SK-N-SH treated with all-trans-retinoic acid at 6 μM for 48 hours (cell line): ENCODE data around the gene DIDO1.

ENCODE experiments used
- ATAC-seq: fragments of 200-7000 bp; cut with Tn5 transposase; 3 replicates; pipeline ENCODE4 v1.9.1; 2020; ENCODE audit warnings: mild to moderate bottlenecking, moderate library complexity
- ARNTL ChIP-seq: fragments of 450-650 bp; formaldehyde crosslinking; IDR thresholded peaks from 2 replicates; pipeline ENCODE4 v1.5.0; 2020; ENCODE audit warnings: low read depth, mild to moderate bottlenecking, moderate library complexity, borderline replicate concordance
- CSDC2 ChIP-seq: fragments of 250-450 bp; sonication (Bioruptor Pico); IDR thresholded peaks from 2 replicates; pipeline ENCODE4 v1.5.0; 2020; ENCODE audit warnings: mild to moderate bottlenecking, moderate library complexity
- ESRRG ChIP-seq: fragments of 250-450 bp; sonication (Bioruptor Pico); IDR thresholded peaks from 2 replicates; pipeline ENCODE4 v1.6.1; 2021; ENCODE audit warnings: mild to moderate bottlenecking
- GLIS3 ChIP-seq: fragments of 250-450 bp; sonication (Bioruptor Pico); IDR thresholded peaks from 2 replicates; pipeline ENCODE4 v1.5.0; 2020; ENCODE audit warnings: mild to moderate bottlenecking, moderate library complexity
- ISL1 ChIP-seq: fragments of 250-450 bp; sonication (Bioruptor Pico); IDR thresholded peaks from 2 replicates; pipeline ENCODE4 v2.1.2; 2022; ENCODE audit warnings: mild to moderate bottlenecking, moderate library complexity
- OSR1 ChIP-seq: fragments of 250-450 bp; sonication (Bioruptor Pico); IDR thresholded peaks from 2 replicates; pipeline ENCODE4 v1.8.0; 2022; ENCODE audit warnings: moderate library complexity, mild to moderate bottlenecking, inconsistent platforms
- PPARA ChIP-seq: fragments of 250-450 bp; sonication (Bioruptor Pico); IDR thresholded peaks from 2 replicates; pipeline ENCODE4 v1.5.0; 2020; ENCODE audit warnings: mild to moderate bottlenecking, borderline replicate concordance
- RARB ChIP-seq: fragments of 250-450 bp; sonication (Bioruptor Pico); IDR thresholded peaks from 2 replicates; pipeline ENCODE4 v1.8.0; 2021; ENCODE audit warnings: mild to moderate bottlenecking, moderate library complexity
- SNAI2 ChIP-seq: fragments of 250-450 bp; sonication (Bioruptor Pico); IDR thresholded peaks from 2 replicates; pipeline ENCODE4 v1.5.0; 2020; ENCODE audit warnings: mild to moderate bottlenecking, moderate library complexity
- TCF4 ChIP-seq: fragments of 250-450 bp; sonication (Bioruptor Pico); IDR thresholded peaks from 2 replicates; pipeline ENCODE4 v1.8.0; 2021; ENCODE audit warnings: mild to moderate bottlenecking, moderate library complexity, borderline replicate concordance
- TOX ChIP-seq: fragments of 250-450 bp; sonication (Bioruptor Pico); IDR thresholded peaks from 2 replicates; pipeline ENCODE4 v1.8.0; 2021; ENCODE audit warnings: mild to moderate bottlenecking, moderate library complexity, borderline replicate concordance
- ZC3H10 ChIP-seq: fragments of 250-450 bp; sonication (Bioruptor Pico); IDR thresholded peaks from 2 replicates; pipeline ENCODE4 v1.5.1; 2021; ENCODE audit warnings: mild to moderate bottlenecking, moderate library complexity
- ZFP3 ChIP-seq: fragments of 250-450 bp; sonication (Bioruptor Pico); IDR thresholded peaks from 2 replicates; pipeline ENCODE4 v1.5.0; 2020; ENCODE audit warnings: mild to moderate bottlenecking, moderate library complexity
- ZNF565 ChIP-seq: fragments of 450-650 bp; formaldehyde crosslinking; conservative IDR thresholded peaks from 2 replicates; pipeline ENCODE4 v1.5.0; 2020; ENCODE audit warnings: low read depth, mild to moderate bottlenecking, moderate library complexity
- ZNF70 ChIP-seq: fragments of 450-650 bp; formaldehyde crosslinking; IDR thresholded peaks from 2 replicates; pipeline ENCODE4 v1.5.0; 2020; ENCODE audit warnings: mild to moderate bottlenecking, moderate library complexity
- ZNF8 ChIP-seq: fragments of 450-650 bp; formaldehyde crosslinking; IDR thresholded peaks from 2 replicates; pipeline ENCODE4 v1.5.0; 2020; ENCODE audit warnings: mild to moderate bottlenecking, moderate library complexity
- TF ChIP-seq, protein P1 (sequence below): fragments of 250-450 bp; sonication (Bioruptor Pico); IDR thresholded peaks from 2 replicates; pipeline ENCODE4 v1.5.1; 2021; ENCODE audit warnings: mild to moderate bottlenecking, moderate library complexity
- TF ChIP-seq, protein P2 (sequence below): fragments of 250-450 bp; sonication (Bioruptor Pico); IDR thresholded peaks from 2 replicates; pipeline ENCODE4 v1.5.0; 2020; ENCODE audit warnings: mild to moderate bottlenecking, moderate library complexity
- TF ChIP-seq, protein P3 (sequence below): fragments of 250-450 bp; sonication (Bioruptor Pico); IDR thresholded peaks from 2 replicates; pipeline ENCODE4 v1.5.1; 2020; ENCODE audit warnings: low read depth, mild to moderate bottlenecking, moderate library complexity

DIDO1 gene

DNA sequence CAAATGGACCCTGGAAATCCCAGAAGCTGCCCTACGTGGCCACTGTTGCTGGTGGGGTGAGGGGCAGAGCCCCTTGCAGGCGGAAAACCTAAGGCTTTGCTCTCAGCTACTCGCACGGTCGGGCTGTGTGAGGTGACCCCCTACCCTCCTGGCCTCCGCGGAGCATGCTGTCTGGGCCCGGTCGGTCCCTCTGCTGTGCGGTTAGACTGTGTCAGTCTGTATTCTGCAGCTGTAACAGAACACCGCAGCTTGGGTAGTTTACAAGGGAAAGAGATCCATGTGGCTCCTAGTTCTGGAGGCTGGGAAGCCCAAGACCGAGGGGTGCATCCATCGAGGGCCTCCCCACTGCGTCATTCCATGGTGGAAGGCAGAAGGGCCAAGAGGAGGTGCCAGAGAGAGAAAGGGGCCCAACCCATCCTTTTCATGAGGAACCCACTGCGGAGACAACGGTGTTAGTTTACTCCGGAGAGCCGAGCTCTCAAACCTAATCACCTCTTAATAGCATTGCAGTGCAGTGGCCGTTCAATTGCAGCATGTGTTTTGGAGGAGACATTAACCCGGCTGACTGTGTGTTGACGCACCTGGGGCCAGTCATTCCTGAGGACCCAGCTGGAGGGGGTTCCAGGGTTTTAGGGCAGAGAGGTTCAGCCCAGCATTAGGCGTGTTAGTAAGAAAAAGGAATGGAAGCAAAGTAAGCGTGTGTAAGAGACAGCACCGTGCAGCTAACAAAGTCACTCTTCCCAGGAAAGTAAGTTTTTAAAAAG is 91.2 kb downstream of the DIDO1 start (continued):
- TF ChIP-seq RARB (CRISPR knock-in tag) (no peak), ZNF565 (CRISPR knock-in tag) (no peak), ZNF8 (CRISPR knock-in tag) (no peak)
- TF ChIP-seq, protein P1, sequence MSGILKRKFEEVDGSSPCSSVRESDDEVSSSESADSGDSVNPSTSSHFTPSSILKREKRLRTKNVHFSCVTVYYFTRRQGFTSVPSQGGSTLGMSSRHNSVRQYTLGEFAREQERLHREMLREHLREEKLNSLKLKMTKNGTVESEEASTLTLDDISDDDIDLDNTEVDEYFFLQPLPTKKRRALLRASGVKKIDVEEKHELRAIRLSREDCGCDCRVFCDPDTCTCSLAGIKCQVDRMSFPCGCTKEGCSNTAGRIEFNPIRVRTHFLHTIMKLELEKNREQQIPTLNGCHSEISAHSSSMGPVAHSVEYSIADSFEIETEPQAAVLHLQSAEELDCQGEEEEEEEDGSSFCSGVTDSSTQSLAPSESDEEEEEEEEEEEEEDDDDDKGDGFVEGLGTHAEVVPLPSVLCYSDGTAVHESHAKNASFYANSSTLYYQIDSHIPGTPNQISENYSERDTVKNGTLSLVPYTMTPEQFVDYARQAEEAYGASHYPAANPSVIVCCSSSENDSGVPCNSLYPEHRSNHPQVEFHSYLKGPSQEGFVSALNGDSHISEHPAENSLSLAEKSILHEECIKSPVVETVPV (CRISPR knock-in tag), result no peak
- TF ChIP-seq, all 23 proteins: peak for 0

DNA sequence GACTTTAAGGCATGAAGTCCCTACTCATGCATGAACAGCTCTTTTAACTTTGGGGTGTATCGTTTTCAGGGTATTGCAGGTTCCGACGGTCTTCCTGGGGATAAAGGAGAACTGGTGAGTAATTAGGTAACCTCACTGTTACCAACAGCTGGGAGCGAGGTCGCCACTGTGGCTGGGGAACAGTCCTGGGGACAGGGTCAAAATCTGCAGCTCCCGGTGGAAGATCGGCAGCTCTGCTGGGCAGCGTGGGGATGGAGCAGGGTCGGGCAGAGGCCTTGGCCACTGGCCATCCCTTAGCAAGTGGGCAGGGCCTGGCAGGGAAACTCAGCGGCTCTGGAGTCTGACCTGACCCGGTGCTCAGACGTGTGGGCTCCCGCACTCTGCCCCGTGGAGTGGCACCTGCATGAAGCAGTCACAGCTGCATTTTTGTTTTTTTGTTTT is 93.3 kb downstream of the DIDO1 start:
- TF ChIP-seq ESRRG (CRISPR knock-in tag) (no peak), PPARA (no peak)
- TF ChIP-seq, protein P1 (CRISPR knock-in tag), result no peak
- no peak for ATAC-seq

DNA sequence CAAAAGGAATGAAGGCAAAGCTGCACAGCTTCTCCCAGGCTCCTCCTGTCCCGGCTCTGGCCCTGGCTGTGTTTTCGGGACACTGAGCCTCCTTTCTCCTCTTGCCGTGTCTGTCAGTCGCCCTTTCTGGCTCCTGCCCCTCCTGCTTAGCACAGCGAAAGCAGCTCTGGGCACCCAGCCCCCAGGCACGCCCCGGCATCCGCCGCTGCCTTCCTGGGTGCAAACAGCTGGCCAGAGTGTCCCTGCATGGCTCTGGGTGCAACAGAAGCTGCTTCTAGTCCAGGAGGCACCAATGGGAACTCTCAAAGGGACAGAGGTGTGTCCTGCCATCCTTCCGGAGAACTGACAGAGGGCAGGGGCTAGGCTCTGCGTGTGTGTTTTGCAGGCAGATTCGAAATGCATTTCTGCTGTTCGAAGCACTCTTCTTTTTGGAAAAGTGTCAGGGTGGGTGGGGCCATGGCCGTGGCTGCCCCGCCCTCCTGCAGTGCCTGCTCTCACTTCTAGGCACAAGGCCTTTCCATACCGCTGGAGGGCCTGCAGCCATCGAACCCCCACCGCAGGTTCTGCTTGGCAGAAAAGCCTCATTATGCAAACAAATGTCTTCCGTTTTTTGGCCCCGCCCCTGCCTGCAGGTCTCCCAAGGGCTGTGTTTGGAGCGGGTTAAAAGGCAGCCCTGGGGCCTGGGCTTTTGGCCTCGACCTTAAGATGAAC is 93.9 kb downstream of the DIDO1 start:
- TF ChIP-seq ARNTL (no peak), ESRRG (CRISPR knock-in tag) (no peak), TCF4 (CRISPR knock-in tag) (no peak), ISL1 (CRISPR knock-in tag) (no peak), ZFP3 (no peak), PPARA (no peak), ZNF70 (CRISPR knock-in tag) (no peak), GLIS3 (CRISPR knock-in tag) (no peak), SNAI2 (CRISPR knock-in tag) (no peak), ZC3H10 (no peak)
- TF ChIP-seq, protein P1 (CRISPR knock-in tag), result no peak
- TF ChIP-seq, protein P2, sequence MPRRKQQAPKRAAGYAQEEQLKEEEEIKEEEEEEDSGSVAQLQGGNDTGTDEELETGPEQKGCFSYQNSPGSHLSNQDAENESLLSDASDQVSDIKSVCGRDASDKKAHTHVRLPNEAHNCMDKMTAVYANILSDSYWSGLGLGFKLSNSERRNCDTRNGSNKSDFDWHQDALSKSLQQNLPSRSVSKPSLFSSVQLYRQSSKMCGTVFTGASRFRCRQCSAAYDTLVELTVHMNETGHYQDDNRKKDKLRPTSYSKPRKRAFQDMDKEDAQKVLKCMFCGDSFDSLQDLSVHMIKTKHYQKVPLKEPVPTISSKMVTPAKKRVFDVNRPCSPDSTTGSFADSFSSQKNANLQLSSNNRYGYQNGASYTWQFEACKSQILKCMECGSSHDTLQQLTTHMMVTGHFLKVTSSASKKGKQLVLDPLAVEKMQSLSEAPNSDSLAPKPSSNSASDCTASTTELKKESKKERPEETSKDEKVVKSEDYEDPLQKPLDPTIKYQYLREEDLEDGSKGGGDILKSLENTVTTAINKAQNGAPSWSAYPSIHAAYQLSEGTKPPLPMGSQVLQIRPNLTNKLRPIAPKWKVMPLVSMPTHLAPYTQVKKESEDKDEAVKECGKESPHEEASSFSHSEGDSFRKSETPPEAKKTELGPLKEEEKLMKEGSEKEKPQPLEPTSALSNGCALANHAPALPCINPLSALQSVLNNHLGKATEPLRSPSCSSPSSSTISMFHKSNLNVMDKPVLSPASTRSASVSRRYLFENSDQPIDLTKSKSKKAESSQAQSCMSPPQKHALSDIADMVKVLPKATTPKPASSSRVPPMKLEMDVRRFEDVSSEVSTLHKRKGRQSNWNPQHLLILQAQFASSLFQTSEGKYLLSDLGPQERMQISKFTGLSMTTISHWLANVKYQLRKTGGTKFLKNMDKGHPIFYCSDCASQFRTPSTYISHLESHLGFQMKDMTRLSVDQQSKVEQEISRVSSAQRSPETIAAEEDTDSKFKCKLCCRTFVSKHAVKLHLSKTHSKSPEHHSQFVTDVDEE, result no peak
- no peak for ATAC-seq

DNA sequence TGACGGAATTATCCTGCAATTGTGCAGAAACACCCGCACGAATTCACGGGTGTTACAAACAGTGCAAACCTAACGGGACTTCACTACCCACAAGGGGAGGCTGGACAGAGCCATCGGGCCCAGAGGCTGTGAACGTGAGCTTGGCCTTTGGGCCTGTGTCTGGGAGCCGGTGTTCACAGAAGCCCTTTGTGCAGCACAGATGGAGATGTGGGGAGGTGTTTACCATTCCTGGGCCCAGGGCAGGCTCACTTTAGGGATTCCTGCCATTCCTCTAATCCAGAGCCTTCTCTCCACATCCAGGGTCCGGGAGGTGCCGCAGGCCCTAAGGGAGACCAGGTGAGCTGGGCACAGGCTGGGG is 94.5 kb downstream of the DIDO1 start:
- ATAC-seq, result no peak
- TF ChIP-seq, protein P3, sequence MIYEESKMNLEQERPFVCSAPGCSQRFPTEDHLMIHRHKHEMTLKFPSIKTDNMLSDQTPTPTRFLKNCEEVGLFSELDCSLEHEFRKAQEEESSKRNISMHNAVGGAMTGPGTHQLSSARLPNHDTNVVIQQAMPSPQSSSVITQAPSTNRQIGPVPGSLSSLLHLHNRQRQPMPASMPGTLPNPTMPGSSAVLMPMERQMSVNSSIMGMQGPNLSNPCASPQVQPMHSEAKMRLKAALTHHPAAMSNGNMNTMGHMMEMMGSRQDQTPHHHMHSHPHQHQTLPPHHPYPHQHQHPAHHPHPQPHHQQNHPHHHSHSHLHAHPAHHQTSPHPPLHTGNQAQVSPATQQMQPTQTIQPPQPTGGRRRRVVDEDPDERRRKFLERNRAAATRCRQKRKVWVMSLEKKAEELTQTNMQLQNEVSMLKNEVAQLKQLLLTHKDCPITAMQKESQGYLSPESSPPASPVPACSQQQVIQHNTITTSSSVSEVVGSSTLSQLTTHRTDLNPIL (CRISPR knock-in tag), result no peak
- TF ChIP-seq ARNTL (no peak), OSR1 (CRISPR knock-in tag) (no peak), RARB (CRISPR knock-in tag) (no peak), GLIS3 (CRISPR knock-in tag) (no peak), TCF4 (CRISPR knock-in tag) (no peak), ISL1 (CRISPR knock-in tag) (no peak), ZC3H10 (no peak), CSDC2 (CRISPR knock-in tag) (no peak), TOX (no peak)
